Stimulated activated CD8-positive, alpha-beta memory T cell treated with anti-CD3 and anti-CD28 coated beads, Interleukin-12 subunit alpha, Interleukin-12 subunit beta, amount 100 ng/mL, for 24 hours (primary cell): ENCODE measurements around the gene TERT.
"Not testable (repeated sequence)": the region's sequence is repeated elsewhere in the genome, so short reads cannot be mapped to it uniquely, and the experiment has no call there.

Source experiments
- DNase-seq: peaks from one replicate; pipeline ENCODE4 v3.0.0-alpha.2; 2020; ENCODE audit errors: extremely low read depth

TERT gene

GRCh38 chr5:1330847-1331831 lies 36.3 kb upstream of the TERT start:
- no peak for DNase-seq

GRCh38 chr5:1330146-1330846 lies 35.4 kb upstream of the TERT start:
- DNase-seq = no peak

- DNase-seq = no peak
Observed at GRCh38 chr5:1329111-1329579, 34.3 kb upstream of the TERT start.

GRCh38 chr5:1328237-1329110 lies 33.6 kb upstream of the TERT start:
- not testable (repeated sequence) for DNase-seq

GRCh38 chr5:1326901-1327756 lies 32.3 kb upstream of the TERT start:
- DNase-seq = not testable (repeated sequence)

GRCh38 chr5:1326532-1326875 lies 31.6 kb upstream of the TERT start:
- not testable (repeated sequence) for DNase-seq

- DNase-seq = no peak
Observed at GRCh38 chr5:1325870-1326531, 31.1 kb upstream of the TERT start.

GRCh38 chr5:1325191-1325741 lies 30.4 kb upstream of the TERT start:
- DNase-seq = no peak

- no peak for DNase-seq
Observed at GRCh38 chr5:1324719-1325190, 29.9 kb upstream of the TERT start.

- DNase-seq = no peak
Observed at GRCh38 chr5:1324301-1324700, 29.4 kb upstream of the TERT start.

- no peak for DNase-seq
Observed at GRCh38 chr5:1323803-1324173, 28.9 kb upstream of the TERT start.

GRCh38 chr5:1322955-1323802 lies 28.3 kb upstream of the TERT start:
- DNase-seq = no peak

- DNase-seq = no peak
Observed at GRCh38 chr5:1322036-1322900, 27.4 kb upstream of the TERT start.

- DNase-seq = no peak
Observed at GRCh38 chr5:1321576-1321975, 26.7 kb upstream of the TERT start.

- DNase-seq = no peak
Observed at GRCh38 chr5:1320436-1321344, 25.8 kb upstream of the TERT start.

GRCh38 chr5:1319436-1320256 lies 24.8 kb upstream of the TERT start:
- no peak for DNase-seq
